GM19452 (cell line): ENCODE results near the gene MEAK7.
"Not testable (repeated sequence)": the region's sequence is repeated elsewhere in the genome, so short reads cannot be mapped to it uniquely, and the experiment has no call there.

Experiments
- ATAC-seq: cut with Tn5 transposase; IDR thresholded peaks from one replicate; pipeline ENCODE4 v1.9.1; 2021; ENCODE audit not compliant: unreplicated experiment

Gene MEAK7

GRCh38 chr16:84532855-84533486, 28.5 kb upstream of the MEAK7 start:
- ATAC-seq: no peak

GRCh38 chr16:84532291-84532724, 27.8 kb upstream of the MEAK7 start:
- ATAC-seq: no peak

- ATAC-seq: no peak
Observed at GRCh38 chr16:84531671-84532111, 27.2 kb upstream of the MEAK7 start.

GRCh38 chr16:84530590-84530989, 26.1 kb upstream of the MEAK7 start:
- no peak for ATAC-seq

- no peak for ATAC-seq
Observed at GRCh38 chr16:84529607-84530006, 25.1 kb upstream of the MEAK7 start.

- no peak for ATAC-seq
Observed at GRCh38 chr16:84528322-84528721, 23.9 kb upstream of the MEAK7 start.

- no peak for ATAC-seq
Observed at GRCh38 chr16:84527532-84528269, 23.2 kb upstream of the MEAK7 start.

- no peak for ATAC-seq
Observed at GRCh38 chr16:84526794-84527531, 22.5 kb upstream of the MEAK7 start.

GRCh38 chr16:84524941-84525581, 20.6 kb upstream of the MEAK7 start:
- ATAC-seq: not testable (repeated sequence)

GRCh38 chr16:84524346-84524920, 20.0 kb upstream of the MEAK7 start:
- ATAC-seq: no peak

GRCh38 chr16:84521497-84521770, 17.0 kb upstream of the MEAK7 start:
- no peak for ATAC-seq

- no peak for ATAC-seq
Observed at GRCh38 chr16:84520725-84521496, 16.5 kb upstream of the MEAK7 start.

- ATAC-seq: no peak
Observed at GRCh38 chr16:84519855-84520254, 15.4 kb upstream of the MEAK7 start.

- no peak for ATAC-seq
Observed at GRCh38 chr16:84518804-84519341, 14.4 kb upstream of the MEAK7 start.

GRCh38 chr16:84518220-84518619, 13.8 kb upstream of the MEAK7 start:
- not testable (repeated sequence) for ATAC-seq

GRCh38 chr16:84517366-84517765, 12.9 kb upstream of the MEAK7 start:
- ATAC-seq: no peak

- peak; percentile 84 for ATAC-seq
Observed at GRCh38 chr16:84514874-84515835, 10.7 kb upstream of the MEAK7 start.

GRCh38 chr16:84514295-84514873, 9.9 kb upstream of the MEAK7 start:
- ATAC-seq: no peak

GRCh38 chr16:84513666-84514065, 9.2 kb upstream of the MEAK7 start:
- no peak for ATAC-seq
